HL-60/S4 treated with retinoic acid at 250 ng/mL for 4 days and 3 days (cell line): ENCODE results near the gene IRF2BP1.
"Not testable (repeated sequence)": the region's sequence is repeated elsewhere in the genome, so short reads cannot be mapped to it uniquely, and the experiment has no call there.

Experiments used
- in situ Hi-C: fragments of 300-500 bp; cut with MboI; formaldehyde crosslinking; loops from 2 replicates; pipeline ENCODE4 v1.7.0; 2022; ENCODE audit warnings: low sequenced_read_pairs

The IRF2BP1 gene

DNA sequence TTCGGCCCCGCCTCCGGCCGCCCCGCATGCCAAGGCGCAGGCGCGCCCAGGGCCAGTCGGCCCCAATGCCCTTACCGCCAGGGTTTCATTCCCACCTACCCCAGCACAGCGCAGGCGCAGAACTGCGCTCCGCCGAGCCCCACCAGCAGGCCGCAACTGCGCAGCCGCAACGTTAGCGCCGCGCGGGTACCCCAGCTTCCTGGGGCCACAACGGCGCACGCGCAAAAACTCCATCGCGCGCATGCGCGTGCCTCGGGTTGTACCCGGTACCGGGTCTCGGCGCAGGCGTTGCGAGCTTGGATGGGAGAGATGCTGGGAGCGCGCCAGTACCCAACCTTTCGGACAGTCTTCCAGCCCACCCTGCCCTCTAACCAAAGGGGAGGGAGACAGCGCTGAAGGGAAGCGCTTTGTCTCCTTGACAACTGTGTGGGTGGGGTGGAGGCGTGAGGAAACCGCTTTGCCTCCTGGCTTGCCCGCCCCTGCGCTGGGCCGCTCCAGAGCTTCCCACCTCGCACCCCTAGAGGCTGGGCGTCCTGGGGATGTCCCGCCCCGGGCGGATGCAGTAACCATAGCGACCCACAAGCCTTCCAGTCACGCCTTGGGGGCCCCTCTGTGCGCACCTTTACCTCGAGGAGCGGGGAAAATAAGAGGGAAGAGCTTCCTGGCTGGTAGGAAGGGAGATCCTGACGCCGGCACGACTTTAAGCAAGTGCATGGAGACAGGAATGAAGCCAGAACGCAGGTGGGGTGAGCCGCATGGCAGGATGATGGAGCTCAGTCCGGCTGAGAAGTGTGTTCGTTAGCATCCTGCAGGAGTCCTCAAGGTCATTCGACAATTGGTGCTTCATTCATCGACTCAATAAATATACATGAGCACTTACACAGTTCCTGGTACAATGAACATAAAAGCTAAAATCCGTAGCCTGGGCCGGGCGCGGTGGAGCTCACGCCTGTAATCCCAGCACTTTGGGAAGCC, 17.0 kb upstream of the IRF2BP1 start:
- in situ Hi-C loops: no loop called here

DNA sequence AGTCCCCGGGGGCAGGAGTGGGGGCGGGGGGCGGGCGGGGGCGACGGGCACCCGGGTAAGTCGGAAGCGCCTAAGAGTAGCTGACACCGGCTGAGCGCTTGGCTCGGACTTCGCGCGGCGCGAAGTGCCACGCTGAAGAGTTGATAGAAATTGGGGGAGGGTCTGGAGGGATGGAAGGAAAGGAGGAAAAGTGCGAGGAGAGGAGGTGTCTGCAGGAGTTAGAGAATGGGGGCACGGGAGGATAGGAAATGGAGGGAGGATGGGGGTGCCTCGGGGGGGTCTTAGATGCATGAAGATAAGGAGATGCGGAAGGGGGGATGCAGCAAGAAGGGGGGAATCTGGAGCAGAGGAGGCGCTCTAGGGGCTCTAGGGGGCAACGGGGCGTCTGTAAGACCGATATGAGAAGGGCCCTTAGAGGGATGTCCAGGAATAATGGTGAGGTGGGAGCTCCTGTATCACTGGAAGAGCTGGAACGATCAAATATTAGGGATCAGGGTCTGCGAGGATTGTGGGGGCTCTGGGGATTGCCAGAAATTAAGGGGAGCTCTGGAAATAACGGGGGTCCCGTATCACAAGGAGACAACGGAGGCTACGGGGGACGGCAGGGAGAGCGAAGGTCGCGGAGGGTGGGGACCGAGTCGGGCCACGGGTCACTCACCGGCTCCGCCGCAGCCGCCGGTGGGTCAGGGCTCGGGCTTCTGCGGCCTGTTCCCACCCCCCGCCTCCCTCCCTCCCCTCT, 16.1 kb upstream of the IRF2BP1 start, which contains the start of gene MYPOP:
MYPOP (minus strand) TSS at position 702 of the 739 bp plus-strand sequence. CDS start 840 bp downstream, outside the sequence.
- in situ Hi-C loops: no loop called here

DNA sequence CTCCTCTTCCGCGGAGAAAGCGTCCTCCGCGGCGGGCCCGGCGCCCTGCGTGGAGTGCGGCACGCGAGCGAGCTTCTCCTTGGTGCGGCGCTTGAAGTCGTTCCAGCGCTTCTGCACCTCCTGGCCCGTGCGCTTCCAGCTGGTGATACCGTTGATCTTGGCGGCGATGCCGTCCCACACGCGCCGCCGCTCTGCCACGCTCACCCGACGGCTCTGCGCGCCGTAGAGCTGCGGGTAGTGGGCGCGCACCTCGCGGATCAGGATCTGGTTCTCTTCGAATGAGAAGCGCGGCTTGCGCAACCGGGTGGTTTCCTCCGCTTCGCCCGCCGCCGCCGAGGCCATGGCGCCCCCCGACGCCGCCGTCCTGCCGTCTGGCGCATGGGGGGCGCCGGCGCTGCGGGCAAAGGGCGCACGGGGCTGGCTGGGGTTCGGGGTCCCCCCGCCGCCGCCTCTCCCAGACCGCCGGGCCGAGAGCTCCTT, 15.5 kb upstream of the IRF2BP1 start:
- in situ Hi-C loops: no loop called here

DNA sequence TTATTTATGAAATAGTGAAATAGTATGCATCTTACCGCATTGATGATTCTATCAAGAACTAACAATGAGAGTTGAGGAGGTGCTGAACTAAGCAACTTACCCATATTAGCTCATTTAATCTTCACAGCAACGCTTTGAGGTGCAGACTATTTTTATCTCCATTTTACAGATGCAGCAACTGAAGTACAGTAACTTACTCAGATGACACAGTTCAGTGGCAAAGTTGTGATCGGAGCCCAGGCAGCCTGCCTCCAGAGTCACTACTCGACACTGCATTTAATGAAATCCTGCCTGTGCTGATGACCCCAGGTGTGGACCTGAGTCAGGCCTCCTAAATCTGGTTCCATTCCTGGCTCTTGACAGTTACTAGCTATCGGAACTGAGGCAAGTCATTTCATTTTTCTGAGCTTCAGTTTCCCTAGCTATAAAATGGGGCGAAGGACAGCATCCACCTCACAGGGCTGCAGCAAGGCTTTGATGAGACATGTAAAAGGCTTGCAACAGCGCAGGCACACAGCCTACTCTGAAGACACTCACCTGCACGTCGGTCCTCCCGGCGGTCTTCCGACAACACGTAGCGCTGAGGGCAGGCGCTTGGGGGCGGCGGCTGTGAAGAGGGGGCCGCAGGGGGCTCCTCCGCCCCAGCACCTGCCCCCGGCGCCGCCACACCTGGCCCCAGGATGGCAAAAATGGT, 14.9 kb upstream of the IRF2BP1 start:
- in situ Hi-C loops: no loop called here

DNA sequence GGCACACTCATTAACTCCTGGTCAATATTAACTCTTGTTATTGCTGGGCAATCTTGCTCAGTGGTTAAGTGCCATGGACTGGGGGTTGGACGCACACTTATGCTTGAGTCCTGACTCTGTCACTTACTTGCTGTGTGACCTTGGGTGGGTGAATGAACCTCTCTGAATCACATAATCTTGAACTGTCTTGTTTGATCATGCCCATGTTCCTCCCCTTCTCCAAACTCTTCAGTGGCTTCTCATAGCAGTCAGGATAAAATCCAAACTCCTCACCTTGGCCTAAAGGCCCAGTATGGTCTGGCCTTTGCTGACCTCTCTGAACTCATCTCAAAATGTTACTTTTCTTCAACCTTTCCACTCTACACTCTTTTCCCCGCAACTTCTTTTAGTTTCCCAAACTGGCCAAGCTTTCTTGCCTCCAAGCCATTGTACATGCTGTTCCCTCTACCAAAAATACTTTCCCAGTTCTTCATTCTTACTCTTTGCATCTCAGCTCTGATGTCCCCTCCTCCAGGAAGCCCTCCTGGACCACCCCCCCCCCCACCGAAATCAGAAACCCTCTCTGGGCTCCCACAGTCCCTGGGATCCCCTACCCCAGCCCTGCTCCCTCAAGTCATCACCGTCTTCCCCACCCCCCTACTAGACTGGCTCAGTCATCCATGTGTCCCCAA, 14.1 kb upstream of the IRF2BP1 start:
- in situ Hi-C loops: no loop called here

DNA sequence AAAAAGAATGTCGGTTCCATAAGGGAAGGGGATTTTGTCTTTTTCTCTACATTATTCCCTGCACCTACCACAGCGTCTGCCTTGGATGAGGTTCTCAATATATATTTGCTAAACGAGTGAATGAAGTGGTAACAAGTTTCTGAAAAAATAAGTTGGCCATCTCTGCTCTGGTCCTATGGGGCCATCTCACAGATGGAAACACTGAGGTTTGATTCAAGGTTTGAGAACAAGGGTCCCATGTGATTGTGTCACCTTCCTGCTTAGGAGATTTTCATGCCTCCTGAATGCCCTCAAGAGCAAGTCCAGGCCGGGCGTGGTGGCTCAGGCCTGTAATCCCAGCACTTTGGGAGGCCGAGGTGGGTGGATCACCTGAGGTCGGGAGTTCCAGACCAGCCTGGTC, 13.3 kb upstream of the IRF2BP1 start:
- in situ Hi-C loops: no loop called here

DNA sequence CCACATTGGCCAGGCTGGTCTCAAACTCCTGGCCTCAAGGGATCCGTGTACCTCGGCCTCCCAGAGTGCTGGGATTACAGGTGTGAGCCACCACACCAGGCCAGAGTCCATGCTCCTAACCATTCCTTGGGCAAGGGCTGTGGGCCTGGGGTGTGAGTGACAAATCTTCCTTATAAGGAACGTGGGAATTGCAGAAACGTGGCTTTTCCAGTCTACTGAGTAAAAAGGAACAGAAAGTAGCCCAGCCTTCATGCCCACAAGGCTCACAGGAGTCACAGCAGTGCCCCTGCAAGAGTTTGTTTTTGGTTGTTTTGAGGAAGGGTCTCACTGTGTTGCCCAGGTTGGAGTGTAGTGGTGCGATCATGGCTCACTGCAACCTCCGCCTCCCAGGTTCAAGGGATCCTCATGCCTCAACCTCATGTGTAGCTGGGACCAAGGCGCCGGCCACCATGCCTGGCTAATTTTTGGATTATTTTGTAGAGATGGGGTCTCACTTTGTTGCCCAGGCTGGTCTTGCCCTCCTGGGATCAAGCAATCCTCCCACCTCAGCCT, 11.4 kb upstream of the IRF2BP1 start:
- in situ Hi-C loops: no loop called here

DNA sequence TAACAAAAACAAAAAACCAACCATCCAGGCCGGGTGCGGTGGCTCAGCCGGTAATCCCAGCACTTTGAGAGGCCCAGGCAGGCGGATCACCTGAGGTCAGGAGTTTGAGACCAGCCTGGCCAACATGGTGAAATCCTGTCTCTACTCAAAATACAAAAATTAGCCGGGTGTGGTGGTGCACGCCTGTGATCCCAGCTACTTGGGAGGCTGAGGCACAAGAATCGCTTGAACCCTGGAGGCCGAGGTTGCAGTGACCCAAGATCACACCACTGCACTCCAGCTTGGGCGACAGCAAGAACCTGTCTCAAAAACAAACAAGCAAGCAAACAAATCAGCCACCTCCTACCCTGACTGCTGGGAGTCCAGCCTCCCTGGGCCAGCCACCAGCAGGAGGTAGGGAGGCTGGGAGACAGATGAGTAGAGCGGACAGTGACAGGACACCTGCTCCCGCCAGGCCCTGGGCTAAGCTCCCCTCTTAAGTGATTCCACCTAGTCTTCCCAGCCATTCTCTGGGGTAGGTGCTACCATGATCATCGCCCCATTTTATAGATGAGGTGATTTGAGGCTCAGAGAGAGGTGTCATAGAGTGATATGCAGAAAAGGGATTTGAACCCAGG, 10.2 kb upstream of the IRF2BP1 start:
- in situ Hi-C loops: not testable (repeated sequence)

DNA sequence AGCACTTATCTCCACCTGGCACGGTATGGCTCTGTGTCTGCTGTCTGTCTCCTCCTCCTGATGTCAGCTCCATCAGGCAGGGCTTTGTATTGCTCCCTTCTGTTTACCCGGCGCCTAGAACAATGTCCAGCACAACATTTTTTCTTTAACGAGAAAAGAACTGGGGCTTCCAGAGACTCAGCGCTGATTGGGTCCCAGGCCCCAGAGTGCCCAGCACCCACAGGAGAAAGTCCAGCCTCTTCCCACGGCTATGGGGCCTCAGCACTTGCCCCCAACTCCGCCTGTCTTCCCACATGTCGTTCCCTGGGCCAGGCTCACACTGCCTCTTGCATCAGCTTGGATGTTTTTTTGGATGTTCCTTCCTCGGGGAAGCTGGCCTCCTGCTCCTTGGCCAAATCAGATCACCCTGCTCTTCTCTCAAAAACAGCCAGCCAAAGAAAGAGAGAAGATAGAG, 9.6 kb upstream of the IRF2BP1 start:
- in situ Hi-C loops: no loop called here

DNA sequence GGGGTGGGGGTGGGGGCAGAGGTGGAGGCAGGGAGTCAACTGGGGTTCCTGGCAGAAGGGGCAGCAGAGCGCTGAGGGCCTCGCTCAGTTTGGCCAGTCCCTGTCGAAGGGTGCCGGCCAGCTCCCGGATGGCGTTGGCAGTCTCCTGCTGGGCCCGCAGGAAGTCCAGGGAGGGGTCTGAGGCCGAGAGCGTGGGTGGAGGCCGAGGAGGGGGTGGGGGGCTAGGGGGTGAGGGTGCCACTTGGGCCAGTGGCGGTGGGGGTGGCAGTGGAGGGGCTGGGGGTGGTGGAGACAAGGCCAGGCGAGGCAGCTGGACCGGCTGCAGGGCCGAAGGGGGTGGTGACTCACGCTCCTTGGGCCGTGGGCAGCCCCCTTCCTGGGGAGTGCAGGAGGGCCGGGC, 4.9 kb upstream of the IRF2BP1 start:
- in situ Hi-C loops: no loop called here

DNA sequence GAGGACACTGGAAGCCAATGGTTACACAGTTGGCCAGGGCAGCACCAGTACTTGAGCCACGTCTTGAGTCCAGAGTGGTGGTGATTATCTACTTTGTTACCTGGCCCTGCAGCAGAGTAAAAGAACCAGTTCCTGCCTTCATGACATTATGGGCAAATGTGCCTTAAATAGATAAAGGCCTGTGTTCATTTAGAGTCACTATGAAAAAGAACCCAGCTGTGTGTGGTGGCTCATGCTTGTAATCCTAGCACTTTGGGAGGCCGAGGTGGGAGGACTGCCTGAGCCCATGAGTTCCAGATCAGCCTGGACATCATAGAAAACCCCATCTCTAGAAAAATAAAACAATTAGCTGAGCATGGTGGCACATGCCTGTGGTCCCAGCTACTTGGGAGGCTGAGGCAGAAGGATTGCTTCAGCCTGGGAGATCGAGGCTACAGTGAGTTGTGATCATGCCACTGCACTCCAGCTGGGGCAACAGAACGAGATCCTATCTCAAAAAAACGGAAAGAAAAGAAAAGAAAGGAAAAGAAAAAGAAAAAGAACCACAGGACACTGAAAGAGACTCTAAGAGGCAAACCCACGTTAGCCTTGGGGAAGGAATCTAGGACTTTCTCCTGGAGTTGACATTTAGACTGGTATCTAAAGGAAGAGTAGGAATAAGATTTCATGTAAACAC, 3.4 kb upstream of the IRF2BP1 start:
- in situ Hi-C loops: no loop called here

DNA sequence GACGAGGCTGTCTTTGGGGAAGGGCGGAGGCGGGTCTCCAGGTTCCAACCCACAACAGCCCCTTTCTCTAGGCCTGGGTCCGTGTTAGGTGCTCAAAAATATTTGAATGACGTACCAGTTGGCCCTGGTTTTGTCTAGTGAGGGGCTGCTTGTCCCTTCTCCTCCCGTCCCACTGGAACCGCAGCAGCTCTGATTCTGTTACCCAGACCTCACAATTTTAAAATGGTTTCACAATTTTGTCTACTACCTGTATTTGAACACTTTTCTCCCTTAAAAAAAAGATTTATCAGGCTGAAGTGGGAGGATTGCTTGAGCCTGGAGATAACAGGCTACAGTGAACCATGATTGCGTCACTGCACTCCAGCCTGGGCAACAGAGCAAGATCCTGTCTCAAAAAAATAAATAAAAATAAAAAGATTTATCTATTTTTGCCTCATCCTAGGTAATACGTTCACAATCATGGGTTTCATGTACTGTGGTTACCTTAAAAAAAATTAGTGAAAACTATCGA, 1.3 kb upstream of the IRF2BP1 start:
- in situ Hi-C loops: no loop called here

DNA sequence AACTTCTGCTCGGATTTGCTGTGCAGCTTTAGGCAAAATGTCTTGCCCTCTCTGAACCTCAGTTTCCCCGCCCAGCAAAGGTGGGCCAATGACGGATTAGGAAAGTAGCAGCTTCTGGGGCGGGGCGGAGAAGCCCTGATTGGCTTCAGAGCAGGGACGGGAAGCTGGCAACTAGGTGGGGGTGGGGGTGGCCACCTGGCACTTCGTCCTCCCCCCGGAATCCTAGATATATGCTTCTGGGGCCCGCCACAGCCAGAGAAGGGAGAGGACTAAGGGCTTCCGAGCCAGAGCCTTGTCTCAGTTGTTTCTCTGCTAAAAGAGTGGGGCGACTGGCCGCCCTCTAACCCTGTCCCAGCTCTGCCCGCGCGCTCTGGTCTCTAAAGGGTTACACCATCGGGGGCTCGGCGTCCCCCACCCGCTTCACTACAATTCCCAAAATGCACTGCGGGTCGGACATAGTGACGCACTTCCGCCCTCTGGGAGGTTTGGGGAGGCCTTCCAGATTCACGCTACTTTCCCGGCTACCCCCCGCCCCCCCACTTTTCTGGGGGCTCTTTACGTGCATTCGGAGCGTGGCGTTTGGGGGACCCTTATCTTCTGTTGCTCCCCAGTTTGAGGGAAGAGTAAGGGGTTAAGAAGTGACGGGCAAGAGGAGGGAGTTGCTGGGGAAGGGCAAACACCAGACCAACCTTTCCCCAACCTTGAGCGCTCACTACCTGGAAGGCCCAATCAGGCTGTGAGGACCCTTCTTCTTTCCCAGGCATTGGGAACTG, 672 bp upstream of the IRF2BP1 start:
- in situ Hi-C loops: no loop called here

DNA sequence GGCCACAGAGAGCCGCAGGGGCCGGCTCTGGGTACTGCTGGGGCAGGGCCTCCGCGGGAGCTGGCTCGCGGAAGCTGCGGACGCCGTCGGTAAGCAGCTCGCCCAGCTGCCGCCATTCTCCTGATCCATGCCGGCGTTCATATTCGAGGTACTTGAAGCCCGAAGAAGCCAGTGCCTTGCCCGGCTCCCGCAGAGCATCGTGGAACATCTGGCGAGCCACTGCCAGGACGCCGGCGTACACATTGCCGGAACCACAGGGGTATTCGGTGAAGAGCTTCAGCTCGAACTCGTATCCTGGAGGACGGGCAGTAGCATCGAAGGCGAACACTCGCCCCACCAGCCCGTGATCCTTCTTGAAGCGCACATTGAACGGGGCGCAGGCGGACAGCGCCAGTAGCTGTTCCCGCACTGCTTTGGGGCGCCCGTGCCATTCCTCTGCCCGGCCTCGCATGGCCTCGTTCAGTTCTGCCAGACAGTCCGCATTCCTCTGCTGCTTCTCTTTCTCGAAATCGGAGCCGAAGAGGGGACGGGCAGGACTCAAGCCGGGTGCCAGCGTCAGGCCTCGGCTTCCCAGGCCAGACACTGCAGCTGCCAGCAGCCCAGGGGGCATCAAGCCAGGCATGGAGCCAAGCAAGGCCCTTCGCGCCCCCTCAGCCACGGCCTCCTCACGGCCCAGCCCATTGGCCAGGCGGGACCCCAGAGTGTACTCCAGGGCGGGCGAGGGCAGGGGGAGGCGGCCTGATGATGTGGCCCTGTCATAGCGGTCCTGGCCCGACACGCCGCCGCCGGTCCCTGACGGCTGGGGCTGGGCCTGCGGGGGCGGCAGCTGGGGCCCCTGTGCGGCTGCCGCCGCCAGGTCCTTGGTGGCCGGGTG, 1.0 kb downstream of the IRF2BP1 start:
- in situ Hi-C loops: no loop called here

DNA sequence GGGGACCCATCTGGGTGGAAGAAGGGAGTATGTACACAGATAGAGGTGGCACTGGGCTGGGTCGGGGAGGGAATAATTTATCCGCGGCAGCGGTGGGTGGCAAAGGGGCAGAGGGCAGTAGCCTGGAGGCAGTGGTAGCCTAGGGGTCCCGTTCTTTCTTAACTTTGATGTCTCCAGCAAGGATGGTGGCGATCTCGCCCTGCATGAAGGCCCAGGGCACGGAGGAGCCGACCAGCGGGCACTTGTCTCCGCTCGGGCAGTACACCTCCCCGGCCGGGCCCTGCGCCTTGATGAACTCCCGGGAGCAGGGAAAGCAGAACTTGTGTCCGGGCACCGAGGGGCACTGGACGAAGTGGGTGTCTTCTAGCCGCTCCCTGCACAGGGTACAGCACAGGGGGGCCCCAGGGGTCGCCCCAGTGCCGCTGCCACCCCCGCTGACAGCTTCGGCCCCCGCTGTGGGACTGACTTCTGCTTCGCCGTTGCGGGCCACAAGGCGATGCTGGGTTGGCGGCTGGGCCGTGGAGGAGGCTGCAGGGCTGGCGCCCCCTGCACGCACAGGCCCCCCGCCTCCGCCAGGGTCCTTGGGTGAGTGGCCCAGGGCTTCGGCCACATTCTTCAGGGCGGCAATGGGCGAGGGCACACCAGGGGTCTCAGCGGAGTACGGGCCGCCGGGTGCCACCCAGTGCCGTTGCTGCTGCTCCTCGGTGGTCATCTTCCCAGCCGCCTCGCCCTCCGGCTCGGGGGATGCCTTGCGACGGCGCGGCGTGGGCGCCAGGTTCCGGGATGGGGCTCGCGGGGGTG, 1.9 kb downstream of the IRF2BP1 start:
- in situ Hi-C loops: no loop called here

DNA sequence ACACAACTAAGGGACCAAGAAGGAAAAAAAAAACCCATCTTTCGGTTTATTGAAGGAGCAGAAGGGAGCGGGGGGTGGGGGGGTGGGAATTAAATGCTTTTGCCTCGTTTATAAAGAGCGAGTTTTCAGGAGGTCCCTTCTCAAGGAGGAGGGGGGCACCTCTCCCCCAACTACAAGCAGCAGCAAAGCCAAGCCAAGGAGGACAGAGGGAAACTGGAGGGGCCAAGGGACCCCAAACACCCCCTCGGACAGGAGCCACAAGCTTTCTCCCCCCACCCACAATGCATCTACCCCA, 2.4 kb downstream of the IRF2BP1 start:
- in situ Hi-C loops: no loop called here
